ENCODE measurements around the gene TMEM17.

DNA sequence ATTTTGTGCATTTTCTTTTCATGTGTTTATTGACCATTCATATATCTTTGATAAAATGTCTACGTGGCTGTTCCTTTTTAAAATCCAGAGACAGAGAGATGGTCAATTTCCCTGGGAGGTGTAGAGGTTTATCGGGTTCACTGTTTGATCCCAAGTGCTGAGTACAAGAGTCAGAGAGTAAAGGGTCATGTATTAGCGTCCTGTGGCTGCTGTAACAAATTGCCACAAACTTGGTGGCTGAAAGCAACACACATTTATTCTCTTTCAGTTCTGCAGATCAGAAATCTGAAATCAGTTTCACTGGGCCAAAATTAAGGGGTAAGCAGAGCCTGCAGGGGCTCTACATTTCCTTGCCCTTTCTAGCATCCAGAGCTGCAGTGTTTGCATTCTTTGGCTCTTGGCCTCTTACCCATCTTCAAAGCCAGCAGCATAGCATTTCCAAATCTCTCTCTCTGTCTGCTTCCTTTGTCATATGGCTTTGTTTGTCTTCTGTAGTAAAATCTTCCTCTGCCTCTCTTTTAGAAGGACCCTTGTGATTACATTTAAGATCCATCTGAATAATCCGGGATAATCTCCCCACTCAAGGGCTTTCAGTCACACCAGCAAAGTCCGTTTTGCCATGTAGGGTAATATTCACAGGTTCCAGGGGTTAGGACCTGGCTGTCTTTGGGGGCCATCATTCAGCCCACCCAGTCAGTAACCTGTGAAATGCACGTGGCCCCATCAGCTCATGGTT is 49.9 kb downstream of the TMEM17 start:
- TF ChIP-seq, protein P1, sequence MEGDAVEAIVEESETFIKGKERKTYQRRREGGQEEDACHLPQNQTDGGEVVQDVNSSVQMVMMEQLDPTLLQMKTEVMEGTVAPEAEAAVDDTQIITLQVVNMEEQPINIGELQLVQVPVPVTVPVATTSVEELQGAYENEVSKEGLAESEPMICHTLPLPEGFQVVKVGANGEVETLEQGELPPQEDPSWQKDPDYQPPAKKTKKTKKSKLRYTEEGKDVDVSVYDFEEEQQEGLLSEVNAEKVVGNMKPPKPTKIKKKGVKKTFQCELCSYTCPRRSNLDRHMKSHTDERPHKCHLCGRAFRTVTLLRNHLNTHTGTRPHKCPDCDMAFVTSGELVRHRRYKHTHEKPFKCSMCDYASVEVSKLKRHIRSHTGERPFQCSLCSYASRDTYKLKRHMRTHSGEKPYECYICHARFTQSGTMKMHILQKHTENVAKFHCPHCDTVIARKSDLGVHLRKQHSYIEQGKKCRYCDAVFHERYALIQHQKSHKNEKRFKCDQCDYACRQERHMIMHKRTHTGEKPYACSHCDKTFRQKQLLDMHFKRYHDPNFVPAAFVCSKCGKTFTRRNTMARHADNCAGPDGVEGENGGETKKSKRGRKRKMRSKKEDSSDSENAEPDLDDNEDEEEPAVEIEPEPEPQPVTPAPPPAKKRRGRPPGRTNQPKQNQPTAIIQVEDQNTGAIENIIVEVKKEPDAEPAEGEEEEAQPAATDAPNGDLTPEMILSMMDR (IDR thresholded peaks at IDR 0.05) = no peak
- no peak for TF ChIP-seq POLR2A (IDR thresholded peaks at IDR 0.05)

Measured in heart left ventricle (tissue), 13 donors.